KOPT-K1 (cell line): Measurements from ENCODE around the gene NACC2.

Experiments used
- H3K27ac ChIP-seq: fragments of 200-600 bp; sonication (generic); 2 replicates; pipeline ENCODE4 v1.5.1; 2016; ENCODE audit warnings: antibody characterized with exemption, mild to moderate bottlenecking, low read depth, low read length; ENCODE audit not compliant: poor library complexity, severe bottlenecking
- H3K36me3 ChIP-seq: fragments of 200-600 bp; sonication (generic); 2 replicates; pipeline ENCODE4 v1.5.1; 2017; ENCODE audit warnings: antibody characterized with exemption, mild to moderate bottlenecking, low read length, moderate library complexity; ENCODE audit not compliant: insufficient read depth
- H3K9me3 ChIP-seq: fragments of 200-600 bp; sonication (generic); 2 replicates; pipeline ENCODE4 v1.5.1; 2017; ENCODE audit warnings: antibody characterized with exemption, low read length, mild to moderate bottlenecking; ENCODE audit not compliant: insufficient read depth, poor library complexity, severe bottlenecking

Gene NACC2

GRCh38 chr9:136084063-136084944, 10.8 kb downstream of the NACC2 start:
- H3K36me3 ChIP-seq, result no peaks in the 10 kb centered on the region
- no peak overlapping the region for H3K27ac ChIP-seq
- H3K9me3 ChIP-seq, result no peaks in the 10 kb centered on the region

DNA sequence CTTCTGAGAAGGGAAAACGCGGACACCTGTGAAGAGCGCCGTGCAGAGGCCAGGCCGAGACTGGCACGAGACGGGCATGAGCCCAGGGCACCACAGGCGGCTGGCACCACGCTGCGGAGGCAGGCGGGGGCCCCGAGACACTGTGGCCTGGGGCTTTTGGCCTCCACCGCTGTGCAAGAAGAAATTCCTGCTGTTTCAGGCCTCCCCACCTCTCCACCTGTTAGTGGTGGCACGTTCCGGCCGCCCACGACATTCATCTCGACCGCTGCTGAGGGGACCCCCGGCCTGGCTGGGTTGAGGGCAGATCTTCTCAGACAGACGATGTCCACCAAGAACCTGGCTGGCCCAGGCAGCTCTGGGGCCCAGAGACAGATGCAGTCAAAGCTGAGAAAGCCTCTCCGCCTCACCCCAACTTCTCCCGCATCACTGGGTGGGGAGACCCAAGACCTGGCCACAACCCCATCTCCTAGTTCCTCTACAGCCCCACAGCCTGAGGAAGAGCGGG, 11.5 kb downstream of the NACC2 start:
- no peak overlapping the region for H3K27ac ChIP-seq
- H3K36me3 ChIP-seq, result no peaks in the 10 kb centered on the region
- H3K9me3 ChIP-seq, result no peaks in the 10 kb centered on the region

DNA sequence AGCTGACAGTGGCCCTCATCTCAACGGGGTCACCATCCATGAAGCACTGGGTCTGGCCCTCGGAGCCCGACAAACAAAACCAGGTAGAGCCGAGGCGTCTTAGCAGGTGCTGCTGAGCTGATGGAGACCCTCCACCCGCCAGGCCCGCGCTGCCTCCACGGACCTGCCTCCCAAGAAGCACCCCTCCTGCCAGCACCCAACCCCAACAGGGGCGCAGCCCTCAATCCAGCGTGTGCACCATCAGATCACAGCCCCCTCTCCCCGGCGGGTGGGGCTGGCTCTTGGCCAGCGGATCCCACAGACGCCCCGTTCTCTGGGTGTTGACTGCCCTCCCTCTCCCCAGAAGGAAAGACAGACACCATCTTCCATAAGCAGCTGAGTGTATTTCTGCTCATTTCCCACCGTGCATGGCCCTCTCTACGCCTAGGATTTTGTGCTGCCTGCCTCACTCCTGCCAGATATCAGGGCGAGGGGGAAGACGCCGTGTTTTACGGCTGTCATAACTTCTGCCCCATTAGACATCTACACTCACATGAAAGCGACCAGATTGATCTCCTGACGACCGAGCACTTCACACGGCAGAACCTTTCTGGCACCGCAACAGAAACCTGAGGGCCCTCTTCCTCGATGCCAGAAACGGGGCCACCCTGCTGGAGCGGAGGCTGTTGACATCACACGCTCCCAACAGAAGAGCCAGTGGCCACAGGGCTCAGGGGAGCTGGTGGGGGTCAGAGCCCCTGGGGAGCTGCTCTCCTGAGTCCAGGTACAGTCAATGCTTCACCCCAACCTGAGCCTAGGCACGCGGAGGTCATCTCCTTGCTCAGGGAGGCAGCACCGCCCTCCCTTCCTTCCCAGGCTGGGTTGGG, 12.4 kb downstream of the NACC2 start:
- Histone ChIP-seq H3K36me3 (no peaks in the 10 kb centered on the region), H3K9me3 (no peaks in the 10 kb centered on the region)

DNA sequence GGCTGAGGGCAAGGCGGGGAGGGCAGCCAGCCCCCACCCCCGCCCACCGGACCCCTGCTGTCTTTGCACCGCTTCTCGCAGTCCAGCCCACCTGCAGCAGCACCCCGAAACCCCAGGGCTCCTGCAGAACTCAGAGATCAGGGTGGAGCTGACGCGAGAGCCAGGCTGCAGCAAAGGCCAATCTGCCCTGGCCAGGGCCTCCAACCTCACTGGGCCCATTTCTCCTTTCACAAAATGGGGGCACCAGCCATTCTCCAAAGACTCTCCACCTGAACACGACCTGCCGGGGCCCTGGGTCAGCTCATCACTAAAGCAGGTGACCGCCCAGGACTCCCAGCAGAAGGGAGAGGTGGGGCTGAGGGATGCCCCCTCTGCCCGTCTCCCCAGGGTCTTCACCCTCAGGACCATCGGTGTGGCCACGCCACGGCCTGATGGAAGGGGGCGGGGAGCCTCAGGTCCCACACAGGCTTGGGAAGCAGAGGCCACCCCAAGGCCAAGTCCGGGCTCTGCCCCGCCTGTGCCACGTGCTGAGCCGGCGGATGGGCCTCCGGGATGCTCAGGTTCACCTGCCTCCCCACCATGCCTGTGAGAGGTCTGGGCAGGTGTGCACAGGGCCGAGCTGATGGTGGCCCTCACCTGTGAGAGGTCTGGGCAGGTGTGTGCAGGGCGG, 13.1 kb downstream of the NACC2 start:
- H3K36me3 ChIP-seq, result no peaks in the 10 kb centered on the region
- H3K27ac ChIP-seq, result no peak overlapping the region
- H3K9me3 ChIP-seq, result no peaks in the 10 kb centered on the region

More for the DNA sequence above, 12.4 kb downstream of the NACC2 start:
- no peak overlapping the region for H3K27ac ChIP-seq

GRCh38 chr9:136081113-136081825, 13.8 kb downstream of the NACC2 start:
- Histone ChIP-seq H3K9me3 (no peaks in the 10 kb centered on the region), H3K36me3 (no peaks in the 10 kb centered on the region), H3K27ac (no peak overlapping the region)

DNA sequence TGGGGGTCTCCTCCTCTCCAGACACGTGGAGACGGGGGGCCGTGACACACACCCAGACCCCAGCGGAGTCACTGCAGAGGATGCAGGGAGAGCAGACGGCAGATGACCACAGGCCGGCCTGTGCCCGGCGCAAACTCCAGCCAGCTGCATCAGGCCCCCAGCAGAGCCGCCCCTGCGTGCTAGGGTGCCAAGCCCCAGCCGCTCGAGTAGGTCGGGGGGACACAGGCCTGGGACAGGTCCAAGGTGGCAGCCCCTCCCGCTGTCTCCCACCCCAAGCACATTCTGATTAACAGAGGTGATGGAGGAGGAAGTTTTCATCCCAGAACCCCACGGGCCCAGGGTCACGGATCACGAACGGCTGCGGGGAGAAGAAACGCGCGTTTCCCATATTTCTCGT, 14.4 kb downstream of the NACC2 start:
- Histone ChIP-seq H3K36me3 (no peaks in the 10 kb centered on the region), H3K27ac (no peak overlapping the region), H3K9me3 (no peaks in the 10 kb centered on the region)

GRCh38 chr9:136079916-136080246, 15.2 kb downstream of the NACC2 start:
- Histone ChIP-seq H3K27ac (no peak overlapping the region), H3K9me3 (no peaks in the 10 kb centered on the region), H3K36me3 (no peaks in the 10 kb centered on the region)

GRCh38 chr9:136079211-136079915, 15.7 kb downstream of the NACC2 start:
- Histone ChIP-seq H3K36me3 (no peaks in the 10 kb centered on the region), H3K9me3 (no peaks in the 10 kb centered on the region), H3K27ac (no peak overlapping the region)

DNA sequence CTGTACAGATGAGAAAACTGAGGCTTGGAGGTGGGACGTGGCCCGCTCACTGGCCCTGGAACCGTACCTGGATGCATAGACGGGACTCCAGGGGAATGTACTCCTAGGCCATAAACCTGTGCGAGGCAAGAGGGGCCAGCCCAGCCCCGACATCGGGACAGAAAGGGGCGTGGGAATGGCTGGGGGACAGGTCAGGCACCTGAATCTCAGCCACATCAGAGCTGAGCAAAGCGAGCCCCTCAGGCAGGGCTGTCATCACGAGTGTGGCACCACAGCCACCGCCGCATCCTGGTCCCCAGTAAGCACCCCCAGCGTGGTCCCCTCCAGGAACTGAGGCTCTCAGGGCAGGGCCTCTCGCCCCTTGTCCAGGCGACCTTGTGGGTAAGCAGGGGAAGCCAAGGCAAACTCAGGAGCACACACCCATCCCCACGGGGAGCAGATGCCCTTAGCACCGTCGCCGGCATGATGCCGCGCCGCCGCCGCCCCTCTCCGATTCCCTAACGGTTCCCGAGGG, 16.5 kb downstream of the NACC2 start:
- no peaks in the 10 kb centered on the region for H3K9me3 ChIP-seq
- no peaks in the 10 kb centered on the region for H3K36me3 ChIP-seq
- no peak overlapping the region for H3K27ac ChIP-seq

GRCh38 chr9:136078024-136078423, 17.1 kb downstream of the NACC2 start:
- no peaks in the 10 kb centered on the region for H3K9me3 ChIP-seq
- H3K36me3 ChIP-seq, result no peaks in the 10 kb centered on the region
- H3K27ac ChIP-seq, result no peak overlapping the region

DNA sequence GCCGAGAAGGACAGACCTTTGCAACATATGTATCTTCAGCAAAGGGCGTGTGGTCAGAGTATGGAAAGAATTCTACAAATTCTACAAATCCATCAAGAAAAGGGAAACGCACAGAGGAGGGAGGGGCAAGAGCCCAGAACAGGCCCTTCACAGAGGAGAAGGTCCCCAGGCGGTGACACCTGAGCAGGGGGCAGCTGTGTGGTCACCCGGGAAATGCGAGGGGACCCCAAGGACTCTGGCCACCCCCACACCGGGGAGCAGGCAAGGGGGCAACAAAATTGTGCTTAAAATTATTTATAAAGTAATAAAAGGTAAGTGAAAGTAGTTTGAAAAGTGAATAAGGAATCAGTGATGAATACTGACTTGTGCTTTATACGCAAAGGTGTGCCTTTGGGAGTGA, 17.6 kb downstream of the NACC2 start:
- H3K9me3 ChIP-seq, result no peaks in the 10 kb centered on the region

DNA sequence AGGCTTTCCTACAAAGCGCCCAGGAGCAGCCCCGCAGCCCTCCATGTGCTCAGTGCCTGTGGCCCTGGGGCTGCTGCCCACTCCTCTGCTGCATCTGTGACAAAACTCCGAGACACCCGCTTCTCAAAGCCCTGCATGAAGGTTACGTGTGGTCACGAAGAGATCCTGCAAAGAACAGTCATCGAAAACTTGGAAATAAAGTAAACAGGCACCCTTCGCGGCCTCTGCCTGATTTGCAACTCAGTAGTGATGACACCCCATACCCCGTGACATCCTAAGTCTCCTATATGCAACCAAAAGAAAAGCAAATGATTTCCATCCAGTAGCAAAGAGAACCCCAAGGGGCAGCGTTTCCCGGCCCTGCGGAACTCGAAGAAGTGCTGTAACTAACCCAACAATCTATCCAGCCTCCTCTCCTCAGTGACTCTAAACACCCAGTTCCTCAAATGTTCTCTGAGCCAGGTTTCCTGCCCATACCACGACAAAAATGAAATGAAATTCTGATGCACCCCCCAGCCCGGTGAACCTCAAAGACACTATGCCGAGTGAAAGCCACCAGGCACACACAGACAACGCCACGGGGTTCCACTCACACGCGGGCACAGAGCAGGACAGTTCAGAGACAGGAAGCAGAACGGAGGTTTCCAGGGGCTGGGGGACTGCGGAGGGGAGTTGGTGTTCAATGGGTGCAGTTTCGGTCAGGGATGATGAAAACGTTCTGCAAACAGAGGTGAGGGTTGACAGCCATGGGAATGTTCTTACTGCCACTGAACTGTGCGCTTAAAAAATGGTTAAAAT, 19.0 kb downstream of the NACC2 start:
- H3K27ac ChIP-seq, result no peak overlapping the region
- no peaks in the 10 kb centered on the region for H3K9me3 ChIP-seq

More for the DNA sequence above, 17.6 kb downstream of the NACC2 start:
- no peak overlapping the region for H3K27ac ChIP-seq
- no peaks in the 10 kb centered on the region for H3K36me3 ChIP-seq

DNA sequence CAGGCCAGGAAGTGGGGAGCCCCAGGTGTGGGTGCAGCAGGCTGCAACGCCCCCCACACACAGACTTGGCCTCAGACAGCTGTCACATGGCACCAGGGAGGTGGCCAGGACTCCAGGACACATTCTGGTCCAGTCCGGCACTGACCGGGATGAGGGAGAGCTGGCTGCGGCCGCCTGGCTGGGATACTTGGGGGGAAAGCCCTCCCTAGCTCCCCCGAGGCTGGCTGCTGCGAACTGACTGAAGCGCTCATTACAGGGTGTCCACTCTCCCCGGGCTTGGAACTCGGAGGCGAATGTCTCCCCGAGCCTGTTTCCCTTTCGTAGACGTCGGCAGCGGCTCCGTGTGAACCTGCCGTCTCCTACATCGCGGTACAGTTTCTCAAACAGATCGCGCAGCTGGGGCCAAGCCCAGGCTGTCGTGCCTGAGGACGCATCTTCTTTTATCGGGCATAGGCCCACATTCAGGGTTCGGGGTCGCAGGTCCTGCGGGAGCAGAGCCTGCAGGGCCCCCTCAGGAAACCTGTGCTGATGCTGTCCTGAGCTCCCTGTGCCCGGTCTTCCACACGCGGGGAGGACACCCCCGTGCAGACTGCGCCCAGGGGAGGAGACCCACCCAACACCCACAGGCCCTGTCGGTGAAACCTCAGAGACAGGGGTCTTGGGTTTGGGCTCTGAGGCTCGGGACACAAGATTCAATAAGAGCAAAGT, 19.8 kb downstream of the NACC2 start:
- H3K36me3 ChIP-seq, result no peaks in the 10 kb centered on the region
- no peak overlapping the region for H3K27ac ChIP-seq
- H3K9me3 ChIP-seq, result no peaks in the 10 kb centered on the region

More for the DNA sequence above, 19.0 kb downstream of the NACC2 start:
- H3K36me3 ChIP-seq, result no peaks in the 10 kb centered on the region
